Measurements from ENCODE around the gene AATK.

The AATK gene

DNA sequence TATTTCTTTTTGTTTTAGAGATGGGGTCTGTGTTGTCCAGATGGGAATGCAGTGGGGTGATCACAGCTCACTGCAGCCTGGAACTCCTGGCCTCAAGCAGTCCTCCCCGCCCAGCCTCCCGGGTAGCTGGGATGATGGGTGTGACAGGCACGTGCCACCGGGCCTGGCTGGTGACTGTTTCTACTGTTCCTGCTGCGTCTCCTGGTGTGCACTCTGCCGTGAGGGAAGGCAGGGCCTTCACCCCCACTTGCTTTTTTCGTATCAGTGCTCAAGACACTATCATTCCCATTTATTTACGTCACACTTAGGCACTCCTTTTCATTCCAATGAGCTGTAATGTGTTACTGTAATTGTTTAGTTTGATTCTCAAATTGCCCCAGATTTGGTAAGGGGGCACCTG lies 26.0 kb downstream of the AATK start:
- no peak for TF ChIP-seq BACH2 (CRISPR knock-in tag; IDR thresholded peaks at IDR 0.05; ENCODE audit: borderline replicate concordance)
- ATAC-seq, result no peak

DNA sequence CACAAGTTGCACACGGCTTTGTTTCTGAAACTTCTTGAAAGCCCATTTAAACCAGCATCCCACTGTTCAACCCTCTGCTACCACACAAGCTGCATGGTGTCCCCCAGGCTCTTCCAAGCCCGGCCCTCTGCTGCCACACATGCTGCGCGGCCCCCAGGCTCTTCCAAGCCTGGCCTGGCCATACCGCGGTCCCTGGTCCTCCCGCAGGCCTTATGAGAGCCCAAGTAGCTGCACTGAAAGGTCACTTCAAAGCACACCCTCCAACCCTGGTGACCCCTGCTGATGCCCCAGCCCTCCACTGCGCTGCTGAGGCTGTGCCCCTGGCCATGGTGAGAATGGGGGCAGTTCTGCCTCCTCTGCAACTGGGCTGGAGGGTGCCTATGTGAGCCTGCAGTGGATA lies 26.6 kb downstream of the AATK start:
- no peak for ATAC-seq
- TF ChIP-seq ESRRG (CRISPR knock-in tag; IDR thresholded peaks at IDR 0.05) (no peak), ZFP3 (CRISPR knock-in tag; IDR thresholded peaks at IDR 0.05) (no peak), ZFP30 (CRISPR knock-in tag; IDR thresholded peaks at IDR 0.05) (no peak), ZC3H10 (CRISPR knock-in tag; IDR thresholded peaks at IDR 0.05) (no peak), ISL1 (CRISPR knock-in tag; IDR thresholded peaks at IDR 0.05) (no peak), TCF4 (CRISPR knock-in tag; IDR thresholded peaks at IDR 0.05; ENCODE audit: borderline replicate concordance) (no peak)
- TF ChIP-seq, protein P1, sequence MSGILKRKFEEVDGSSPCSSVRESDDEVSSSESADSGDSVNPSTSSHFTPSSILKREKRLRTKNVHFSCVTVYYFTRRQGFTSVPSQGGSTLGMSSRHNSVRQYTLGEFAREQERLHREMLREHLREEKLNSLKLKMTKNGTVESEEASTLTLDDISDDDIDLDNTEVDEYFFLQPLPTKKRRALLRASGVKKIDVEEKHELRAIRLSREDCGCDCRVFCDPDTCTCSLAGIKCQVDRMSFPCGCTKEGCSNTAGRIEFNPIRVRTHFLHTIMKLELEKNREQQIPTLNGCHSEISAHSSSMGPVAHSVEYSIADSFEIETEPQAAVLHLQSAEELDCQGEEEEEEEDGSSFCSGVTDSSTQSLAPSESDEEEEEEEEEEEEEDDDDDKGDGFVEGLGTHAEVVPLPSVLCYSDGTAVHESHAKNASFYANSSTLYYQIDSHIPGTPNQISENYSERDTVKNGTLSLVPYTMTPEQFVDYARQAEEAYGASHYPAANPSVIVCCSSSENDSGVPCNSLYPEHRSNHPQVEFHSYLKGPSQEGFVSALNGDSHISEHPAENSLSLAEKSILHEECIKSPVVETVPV (CRISPR knock-in tag; IDR thresholded peaks at IDR 0.05), result no peak

DNA sequence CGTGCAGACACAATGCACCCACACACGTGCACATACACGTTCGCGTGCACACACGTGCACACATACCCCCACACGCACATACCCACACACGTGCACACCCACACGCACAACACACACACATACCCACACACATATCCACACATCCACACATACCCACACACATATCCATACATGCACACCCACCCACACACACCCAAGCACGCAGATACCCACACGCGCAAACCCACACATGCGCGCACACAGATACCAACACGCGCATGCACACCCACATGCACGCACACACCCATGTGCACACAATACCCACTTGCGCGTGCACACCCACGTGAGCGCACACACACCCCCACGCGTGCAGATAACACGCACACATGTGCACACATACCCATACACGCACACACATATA lies 27.5 kb downstream of the AATK start:
- ATAC-seq, result no peak

DNA sequence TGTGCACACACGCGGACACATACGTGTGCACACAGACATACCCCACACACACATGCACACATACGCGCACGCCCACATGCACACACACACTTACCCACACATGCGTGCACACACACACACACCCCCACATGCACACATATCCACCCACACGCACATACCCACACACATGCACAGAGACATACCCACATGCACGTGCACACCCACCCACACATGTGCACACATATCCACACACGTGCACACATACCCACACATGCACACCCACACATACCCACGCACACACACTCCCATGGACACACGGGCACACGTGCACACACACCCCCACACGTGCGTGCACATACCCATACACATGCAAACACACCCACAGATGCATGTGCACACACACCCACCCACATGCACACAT lies 27.9 kb downstream of the AATK start:
- no peak for ATAC-seq
- TF ChIP-seq ZFP3 (CRISPR knock-in tag; IDR thresholded peaks at IDR 0.05) (no peak), TCF4 (CRISPR knock-in tag; IDR thresholded peaks at IDR 0.05; ENCODE audit: borderline replicate concordance) (no peak), CSDC2 (CRISPR knock-in tag; IDR thresholded peaks at IDR 0.05) (no peak)

More for the DNA sequence above, 27.5 kb downstream of the AATK start:
- no peak for TF ChIP-seq PPARA (CRISPR knock-in tag; IDR thresholded peaks at IDR 0.05; ENCODE audit: borderline replicate concordance)
- TF ChIP-seq, protein P2, sequence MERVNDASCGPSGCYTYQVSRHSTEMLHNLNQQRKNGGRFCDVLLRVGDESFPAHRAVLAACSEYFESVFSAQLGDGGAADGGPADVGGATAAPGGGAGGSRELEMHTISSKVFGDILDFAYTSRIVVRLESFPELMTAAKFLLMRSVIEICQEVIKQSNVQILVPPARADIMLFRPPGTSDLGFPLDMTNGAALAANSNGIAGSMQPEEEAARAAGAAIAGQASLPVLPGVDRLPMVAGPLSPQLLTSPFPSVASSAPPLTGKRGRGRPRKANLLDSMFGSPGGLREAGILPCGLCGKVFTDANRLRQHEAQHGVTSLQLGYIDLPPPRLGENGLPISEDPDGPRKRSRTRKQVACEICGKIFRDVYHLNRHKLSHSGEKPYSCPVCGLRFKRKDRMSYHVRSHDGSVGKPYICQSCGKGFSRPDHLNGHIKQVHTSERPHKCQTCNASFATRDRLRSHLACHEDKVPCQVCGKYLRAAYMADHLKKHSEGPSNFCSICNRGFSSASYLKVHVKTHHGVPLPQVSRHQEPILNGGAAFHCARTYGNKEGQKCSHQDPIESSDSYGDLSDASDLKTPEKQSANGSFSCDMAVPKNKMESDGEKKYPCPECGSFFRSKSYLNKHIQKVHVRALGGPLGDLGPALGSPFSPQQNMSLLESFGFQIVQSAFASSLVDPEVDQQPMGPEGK (CRISPR knock-in tag; IDR thresholded peaks at IDR 0.05; ENCODE audit: borderline replicate concordance), result no peak
- TF ChIP-seq ZC3H10 (CRISPR knock-in tag; IDR thresholded peaks at IDR 0.05), result no peak
- TF ChIP-seq OSR1 (CRISPR knock-in tag; IDR thresholded peaks at IDR 0.05), result no peak
- TF ChIP-seq, protein P3, sequence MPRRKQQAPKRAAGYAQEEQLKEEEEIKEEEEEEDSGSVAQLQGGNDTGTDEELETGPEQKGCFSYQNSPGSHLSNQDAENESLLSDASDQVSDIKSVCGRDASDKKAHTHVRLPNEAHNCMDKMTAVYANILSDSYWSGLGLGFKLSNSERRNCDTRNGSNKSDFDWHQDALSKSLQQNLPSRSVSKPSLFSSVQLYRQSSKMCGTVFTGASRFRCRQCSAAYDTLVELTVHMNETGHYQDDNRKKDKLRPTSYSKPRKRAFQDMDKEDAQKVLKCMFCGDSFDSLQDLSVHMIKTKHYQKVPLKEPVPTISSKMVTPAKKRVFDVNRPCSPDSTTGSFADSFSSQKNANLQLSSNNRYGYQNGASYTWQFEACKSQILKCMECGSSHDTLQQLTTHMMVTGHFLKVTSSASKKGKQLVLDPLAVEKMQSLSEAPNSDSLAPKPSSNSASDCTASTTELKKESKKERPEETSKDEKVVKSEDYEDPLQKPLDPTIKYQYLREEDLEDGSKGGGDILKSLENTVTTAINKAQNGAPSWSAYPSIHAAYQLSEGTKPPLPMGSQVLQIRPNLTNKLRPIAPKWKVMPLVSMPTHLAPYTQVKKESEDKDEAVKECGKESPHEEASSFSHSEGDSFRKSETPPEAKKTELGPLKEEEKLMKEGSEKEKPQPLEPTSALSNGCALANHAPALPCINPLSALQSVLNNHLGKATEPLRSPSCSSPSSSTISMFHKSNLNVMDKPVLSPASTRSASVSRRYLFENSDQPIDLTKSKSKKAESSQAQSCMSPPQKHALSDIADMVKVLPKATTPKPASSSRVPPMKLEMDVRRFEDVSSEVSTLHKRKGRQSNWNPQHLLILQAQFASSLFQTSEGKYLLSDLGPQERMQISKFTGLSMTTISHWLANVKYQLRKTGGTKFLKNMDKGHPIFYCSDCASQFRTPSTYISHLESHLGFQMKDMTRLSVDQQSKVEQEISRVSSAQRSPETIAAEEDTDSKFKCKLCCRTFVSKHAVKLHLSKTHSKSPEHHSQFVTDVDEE (CRISPR knock-in tag; IDR thresholded peaks at IDR 0.05), result no peak
- TF ChIP-seq CSDC2 (CRISPR knock-in tag; IDR thresholded peaks at IDR 0.05), result no peak

DNA sequence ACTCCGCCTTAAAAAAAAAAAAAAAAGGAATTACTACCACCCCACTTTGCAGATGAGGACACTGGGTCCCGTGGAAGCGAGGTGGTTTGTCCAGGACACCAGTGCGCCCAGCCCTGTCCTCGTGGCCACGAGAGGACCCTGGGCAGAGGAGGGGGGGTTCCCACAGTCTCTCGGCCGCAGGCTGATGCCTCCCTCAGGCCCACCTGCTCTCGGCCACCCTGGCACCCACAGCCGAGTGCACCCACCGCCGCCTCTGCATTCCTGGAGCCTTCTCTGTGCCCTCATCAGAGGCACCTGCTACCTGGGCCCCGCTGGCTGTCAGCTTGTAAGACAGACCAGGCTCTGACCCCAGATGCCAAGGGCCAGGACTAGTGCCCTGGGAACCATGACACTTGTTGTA lies 28.8 kb downstream of the AATK start:
- no peak for ATAC-seq
- TF ChIP-seq BACH2 (CRISPR knock-in tag; IDR thresholded peaks at IDR 0.05; ENCODE audit: borderline replicate concordance), result no peak
- no peak for TF ChIP-seq OSR1 (CRISPR knock-in tag; IDR thresholded peaks at IDR 0.05)
- no peak for TF ChIP-seq ZFP30 (CRISPR knock-in tag; IDR thresholded peaks at IDR 0.05)
- no peak for TF ChIP-seq ZFP3 (CRISPR knock-in tag; IDR thresholded peaks at IDR 0.05)
- TF ChIP-seq CSDC2 (CRISPR knock-in tag; IDR thresholded peaks at IDR 0.05), result no peak
- no peak for TF ChIP-seq TOX (CRISPR knock-in tag; IDR thresholded peaks at IDR 0.05; ENCODE audit: borderline replicate concordance)
- TF ChIP-seq ZNF70 (CRISPR knock-in tag; IDR thresholded peaks at IDR 0.05), result no peak
- TF ChIP-seq TCF4 (CRISPR knock-in tag; IDR thresholded peaks at IDR 0.05; ENCODE audit: borderline replicate concordance), result no peak
- TF ChIP-seq, protein P4, sequence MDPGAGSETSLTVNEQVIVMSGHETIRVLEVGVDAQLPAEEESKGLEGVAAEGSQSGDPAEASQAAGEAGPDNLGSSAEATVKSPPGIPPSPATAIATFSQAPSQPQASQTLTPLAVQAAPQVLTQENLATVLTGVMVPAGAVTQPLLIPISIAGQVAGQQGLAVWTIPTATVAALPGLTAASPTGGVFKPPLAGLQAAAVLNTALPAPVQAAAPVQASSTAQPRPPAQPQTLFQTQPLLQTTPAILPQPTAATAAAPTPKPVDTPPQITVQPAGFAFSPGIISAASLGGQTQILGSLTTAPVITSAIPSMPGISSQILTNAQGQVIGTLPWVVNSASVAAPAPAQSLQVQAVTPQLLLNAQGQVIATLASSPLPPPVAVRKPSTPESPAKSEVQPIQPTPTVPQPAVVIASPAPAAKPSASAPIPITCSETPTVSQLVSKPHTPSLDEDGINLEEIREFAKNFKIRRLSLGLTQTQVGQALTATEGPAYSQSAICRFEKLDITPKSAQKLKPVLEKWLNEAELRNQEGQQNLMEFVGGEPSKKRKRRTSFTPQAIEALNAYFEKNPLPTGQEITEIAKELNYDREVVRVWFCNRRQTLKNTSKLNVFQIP (CRISPR knock-in tag; IDR thresholded peaks at IDR 0.05; ENCODE audit: borderline replicate concordance, low read depth), result no peak
- TF ChIP-seq, protein P5, sequence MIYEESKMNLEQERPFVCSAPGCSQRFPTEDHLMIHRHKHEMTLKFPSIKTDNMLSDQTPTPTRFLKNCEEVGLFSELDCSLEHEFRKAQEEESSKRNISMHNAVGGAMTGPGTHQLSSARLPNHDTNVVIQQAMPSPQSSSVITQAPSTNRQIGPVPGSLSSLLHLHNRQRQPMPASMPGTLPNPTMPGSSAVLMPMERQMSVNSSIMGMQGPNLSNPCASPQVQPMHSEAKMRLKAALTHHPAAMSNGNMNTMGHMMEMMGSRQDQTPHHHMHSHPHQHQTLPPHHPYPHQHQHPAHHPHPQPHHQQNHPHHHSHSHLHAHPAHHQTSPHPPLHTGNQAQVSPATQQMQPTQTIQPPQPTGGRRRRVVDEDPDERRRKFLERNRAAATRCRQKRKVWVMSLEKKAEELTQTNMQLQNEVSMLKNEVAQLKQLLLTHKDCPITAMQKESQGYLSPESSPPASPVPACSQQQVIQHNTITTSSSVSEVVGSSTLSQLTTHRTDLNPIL (CRISPR knock-in tag; IDR thresholded peaks at IDR 0.05; ENCODE audit: low read depth), result no peak
- no peak for TF ChIP-seq GLIS3 (CRISPR knock-in tag; IDR thresholded peaks at IDR 0.05)
- no peak for TF ChIP-seq RARB (CRISPR knock-in tag; IDR thresholded peaks at IDR 0.05)

All from SK-N-SH treated with all-trans-retinoic acid at 6 μM for 48 hours (cell line).